GM18909 (cell line): Measurements from ENCODE around the gene ZNF546.
"Not testable (repeated sequence)": the region's sequence is repeated elsewhere in the genome, so short reads cannot be mapped to it uniquely, and the experiment has no call there.

ENCODE experiments used
- ATAC-seq: cut with Tn5 transposase; IDR thresholded peaks from one replicate; pipeline ENCODE4 v1.9.1; 2021; ENCODE audit warnings: mild to moderate bottlenecking; ENCODE audit not compliant: unreplicated experiment, poor library complexity

ZNF546 gene

DNA sequence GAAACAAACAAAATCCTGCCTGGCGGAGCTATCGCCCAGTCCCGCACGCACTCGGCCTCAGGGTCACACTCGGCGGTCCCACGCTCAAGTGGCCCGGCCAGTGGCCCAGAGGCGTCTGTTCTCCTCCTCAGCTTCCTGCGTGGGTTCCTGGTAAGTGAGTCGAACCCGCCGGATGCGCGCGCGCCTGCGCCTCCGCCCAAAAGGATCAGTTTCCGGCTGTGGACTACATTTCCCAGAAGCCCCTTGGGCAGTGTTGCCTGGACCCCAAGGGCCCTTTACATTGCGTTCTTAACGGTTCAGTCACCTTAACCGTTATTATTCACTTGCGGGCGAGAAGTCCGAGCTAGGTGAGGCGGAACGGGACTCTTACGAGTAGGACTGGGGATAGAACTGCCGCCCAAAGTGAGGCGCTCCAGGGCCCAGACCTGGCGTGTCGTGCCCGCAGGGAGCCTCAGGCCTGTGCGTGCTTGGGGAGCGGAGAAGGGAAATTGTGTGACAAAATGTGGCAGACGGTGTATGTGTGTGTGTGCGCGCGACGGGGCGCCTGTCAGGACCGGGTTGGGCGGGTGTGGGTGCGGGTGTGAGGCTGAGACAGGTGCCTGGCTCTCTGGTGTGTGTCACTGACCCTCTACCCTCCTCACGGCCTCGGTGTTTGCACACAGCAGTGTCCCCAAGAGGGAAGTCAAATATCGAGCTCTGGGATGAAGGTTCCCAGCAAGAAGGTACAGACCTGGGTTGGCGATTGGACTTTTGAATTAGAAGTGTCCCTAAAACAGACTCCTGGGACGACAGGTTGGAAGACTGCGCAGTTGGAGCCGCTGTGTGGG lies at the start of gene ZNF546:
TSS of gene ZNF546 (plus strand) at position 250 of the 827 bp plus-strand sequence. CDS start 1,267 bp downstream, outside the sequence.
- peak; percentile 84 for ATAC-seq

DNA sequence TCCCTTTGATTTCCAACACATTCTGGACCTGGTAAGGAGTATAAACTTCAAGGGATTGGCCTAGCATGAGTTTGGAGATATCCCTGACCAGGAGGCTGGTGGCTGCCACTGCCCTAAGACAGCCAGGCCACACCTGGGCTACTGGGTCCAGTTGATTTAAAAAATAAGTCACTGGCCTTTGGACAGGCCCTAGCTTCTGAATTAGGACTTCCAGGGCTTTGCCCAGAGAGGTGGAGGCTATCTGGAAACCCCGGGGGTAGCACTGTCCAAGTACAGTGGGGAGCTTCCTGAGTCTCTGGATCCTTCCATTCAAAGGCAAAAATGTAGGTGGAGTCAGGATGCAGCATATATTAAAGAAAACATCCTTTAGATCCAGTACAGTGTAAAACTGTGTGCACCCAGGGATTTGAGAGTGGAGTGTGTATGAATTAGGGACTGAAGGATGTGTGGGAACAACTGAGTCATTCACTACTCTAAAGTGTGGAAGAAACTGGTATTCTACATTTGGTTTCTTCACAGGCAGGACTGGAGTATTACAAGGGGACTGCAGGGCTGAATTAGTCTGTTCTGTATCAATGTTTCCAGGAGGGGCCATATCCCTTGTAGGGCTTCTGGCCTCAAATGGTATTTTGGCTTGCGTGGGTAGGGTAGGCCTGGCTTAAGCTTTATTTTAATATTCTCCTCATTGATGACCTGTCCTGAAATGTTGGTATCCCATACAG lies 47.7 kb upstream of the ZNF546 start:
- ATAC-seq: no peak

DNA sequence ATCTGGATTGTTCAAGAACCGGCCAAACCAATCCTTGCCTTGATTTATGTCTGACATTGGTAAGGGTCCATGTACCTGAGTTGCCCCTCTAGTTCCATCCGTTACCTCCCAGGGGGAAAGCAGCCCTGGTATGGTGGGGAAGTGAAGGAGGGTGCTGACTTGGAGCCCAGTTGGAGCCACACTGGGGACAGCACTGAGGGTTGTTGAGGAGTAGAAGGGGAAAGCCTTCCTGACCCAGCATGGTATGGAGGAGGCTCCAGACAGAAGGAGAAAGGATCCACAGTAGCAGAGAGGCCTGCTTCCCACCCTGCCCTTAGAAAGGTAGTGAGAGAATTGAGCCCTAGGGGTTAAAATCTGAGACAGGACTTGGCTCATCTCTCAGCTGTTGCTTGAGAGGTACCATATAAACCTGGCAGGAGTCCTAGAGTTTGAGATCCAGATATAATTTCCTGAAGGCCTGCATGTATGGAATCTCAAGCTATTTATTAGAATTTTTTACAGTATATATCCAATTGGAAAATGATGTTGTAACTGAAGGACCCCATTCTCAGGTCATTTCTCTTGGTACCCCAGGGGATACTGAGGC lies 45.7 kb upstream of the ZNF546 start:
- no peak for ATAC-seq

DNA sequence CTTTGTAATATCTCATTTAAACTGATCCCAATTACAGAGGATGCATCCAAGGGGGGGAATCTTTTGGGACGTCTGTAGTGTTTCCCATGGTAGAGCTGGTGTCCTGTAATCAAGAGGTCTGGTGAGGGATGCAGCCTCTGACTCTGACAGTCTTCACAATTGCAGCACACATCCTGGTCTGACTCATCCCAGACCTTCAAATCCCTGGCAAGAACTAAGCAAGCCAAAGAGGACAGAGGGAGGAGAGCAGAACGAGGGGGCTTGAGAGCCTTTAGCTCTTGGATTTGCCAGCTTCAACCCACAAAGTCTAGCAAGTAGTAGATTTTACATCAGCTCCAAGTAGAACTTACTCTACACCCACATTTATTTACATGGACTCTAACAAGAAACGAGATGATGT lies 45.2 kb upstream of the ZNF546 start:
- ATAC-seq: no peak

DNA sequence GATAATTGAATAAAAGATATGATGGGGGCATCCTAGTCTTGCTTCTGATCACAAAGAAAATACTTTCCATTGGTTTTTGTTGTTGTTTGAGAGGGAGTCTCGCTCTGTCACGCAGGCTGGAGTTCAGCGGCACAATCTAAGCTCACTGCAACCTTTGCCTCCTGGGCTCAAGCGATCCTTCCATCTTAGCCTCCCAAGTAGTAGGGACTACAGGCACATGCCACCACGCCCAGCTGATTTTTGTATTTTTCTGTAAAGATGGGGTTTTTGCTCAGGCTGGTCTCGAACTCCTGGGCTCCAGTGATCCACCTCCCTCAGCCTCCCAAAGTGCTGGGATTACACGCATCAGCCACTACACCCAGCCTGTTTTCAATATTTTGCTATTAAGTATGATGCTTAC lies 42.9 kb upstream of the ZNF546 start:
- no peak for ATAC-seq

DNA sequence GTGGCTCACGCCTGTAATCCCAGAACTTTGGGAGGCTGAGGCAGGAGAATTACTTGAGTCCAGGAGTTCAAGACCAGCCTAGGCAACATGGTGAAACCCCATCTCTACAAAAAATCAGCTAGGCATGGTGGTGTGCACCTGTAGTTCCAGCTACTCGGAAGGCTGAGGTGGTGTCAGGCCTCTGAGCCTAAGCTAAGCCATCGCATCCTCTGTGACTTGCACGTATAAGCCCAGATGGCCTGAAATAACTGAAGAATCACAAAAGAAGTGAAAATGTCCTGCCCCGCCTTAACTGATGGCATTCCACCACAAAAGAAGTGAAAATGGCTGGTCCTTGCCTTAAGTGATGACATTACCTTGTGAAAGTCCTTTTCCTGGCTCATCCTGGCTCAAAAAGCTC lies 39.0 kb upstream of the ZNF546 start:
- not testable (repeated sequence) for ATAC-seq

DNA sequence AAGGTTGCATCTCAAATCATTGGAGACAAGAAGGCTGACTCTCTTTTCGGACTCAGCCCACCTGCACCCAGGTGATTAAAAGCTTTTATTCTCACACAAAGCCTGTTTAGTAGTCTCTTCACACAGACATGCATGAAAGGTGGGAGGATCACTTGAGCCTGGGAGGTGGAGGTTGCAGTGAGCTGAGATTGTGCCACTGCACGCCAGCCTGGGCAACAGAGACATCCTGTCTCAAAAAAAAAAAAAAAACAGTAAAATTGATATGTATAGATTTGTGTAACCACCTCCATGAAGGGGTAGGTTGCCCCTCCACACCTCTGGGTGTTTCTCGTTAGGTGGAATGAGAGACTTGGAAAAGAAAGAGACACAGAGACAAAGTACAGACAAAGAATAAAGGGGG lies 37.9 kb upstream of the ZNF546 start:
- not testable (repeated sequence) for ATAC-seq

DNA sequence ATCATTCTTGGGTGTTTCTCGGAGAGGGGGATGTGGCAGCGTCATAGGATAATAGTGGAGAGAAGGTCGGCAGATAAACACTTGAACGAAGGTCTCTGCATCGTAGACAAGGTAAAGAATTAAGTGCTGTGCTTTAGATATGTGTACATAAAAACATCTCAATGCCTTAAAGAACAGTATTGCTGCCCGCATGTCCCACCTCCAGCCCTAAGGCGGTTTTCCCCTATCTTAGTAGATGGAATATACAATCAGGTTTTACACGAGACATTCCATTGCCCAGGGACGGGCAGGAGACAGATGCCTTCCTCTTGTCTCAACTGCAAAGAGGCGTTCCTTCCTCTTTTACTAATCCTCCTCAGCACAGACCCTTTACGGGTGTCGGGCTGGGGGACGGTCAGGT lies 37.5 kb upstream of the ZNF546 start:
- not testable (repeated sequence) for ATAC-seq

DNA sequence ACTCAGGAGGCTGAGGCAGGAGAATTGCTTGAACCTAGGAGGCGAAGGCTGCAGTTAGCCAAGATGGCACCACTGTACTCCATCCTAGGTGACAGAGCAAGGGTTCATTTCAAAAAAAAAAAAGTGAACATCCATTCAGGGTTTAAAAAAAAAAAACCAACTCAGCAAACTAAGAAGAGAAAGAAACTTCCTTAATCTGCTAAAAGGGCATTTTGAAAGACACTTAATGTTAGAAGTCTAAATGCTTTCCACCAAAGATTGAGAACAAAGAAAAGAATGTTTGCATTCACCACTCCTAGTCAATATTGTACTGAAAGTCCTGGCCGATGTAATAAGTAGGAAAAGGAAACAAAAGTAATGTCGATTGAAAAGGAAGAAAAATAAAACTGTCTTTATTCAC lies 33.0 kb upstream of the ZNF546 start:
- ATAC-seq: no peak

DNA sequence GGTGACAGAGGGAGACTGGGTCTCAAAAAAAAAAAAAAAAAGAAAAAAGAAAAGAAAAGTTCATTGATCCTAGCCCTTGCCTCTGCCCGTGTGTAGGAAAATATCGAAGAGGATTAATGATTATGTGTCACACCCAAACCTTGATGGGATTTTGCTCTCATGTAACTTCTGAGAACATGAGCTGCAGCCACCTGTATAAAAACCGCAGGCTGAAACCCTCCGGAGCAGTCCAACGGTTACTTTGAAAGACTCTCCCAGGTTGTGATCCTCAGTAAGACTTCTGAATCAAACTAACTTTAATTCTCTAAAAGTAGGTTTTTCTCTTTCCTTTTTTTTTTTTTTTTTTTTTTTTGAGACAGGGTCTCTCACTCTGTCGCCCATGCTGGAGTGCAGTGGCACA lies 30.2 kb upstream of the ZNF546 start:
- ATAC-seq: no peak

DNA sequence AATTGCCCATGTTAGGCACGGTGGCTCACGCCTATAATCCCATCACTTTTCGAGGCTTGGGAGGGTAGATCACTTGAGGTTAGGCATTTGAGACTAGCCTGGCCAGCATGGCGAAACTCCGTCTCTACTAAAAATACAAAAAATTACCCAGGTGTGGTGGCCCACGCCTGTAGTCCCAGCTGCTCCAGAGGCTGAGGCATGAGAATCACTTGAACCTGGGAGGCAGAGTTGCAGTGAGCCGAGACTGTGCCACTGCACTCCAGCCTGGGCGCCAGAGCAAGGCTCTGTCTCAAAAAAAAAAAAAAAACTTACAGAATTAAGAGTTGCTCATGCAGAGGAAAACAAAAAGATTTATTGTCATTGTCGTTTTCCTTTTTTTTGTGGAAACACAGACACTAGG lies 29.3 kb upstream of the ZNF546 start:
- no peak for ATAC-seq

DNA sequence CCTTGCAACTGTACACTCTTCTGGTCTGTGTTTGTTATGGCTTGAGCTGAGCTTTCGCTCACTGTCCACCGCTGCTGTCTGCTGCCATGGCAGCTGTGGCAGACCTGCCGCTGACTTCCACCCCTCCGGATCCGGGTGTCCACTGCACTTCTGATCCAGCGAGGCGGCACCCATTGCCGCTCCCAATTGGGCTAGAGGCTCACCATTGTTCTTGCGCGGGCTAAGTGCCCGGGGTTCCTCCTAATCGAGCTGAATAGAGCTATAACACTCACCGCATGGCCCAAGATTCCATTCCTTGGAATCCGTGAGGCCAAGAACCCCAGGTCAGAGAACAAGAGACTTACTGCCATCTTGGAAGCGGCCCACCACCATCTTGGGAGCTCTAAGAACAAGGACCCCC lies 28.1 kb upstream of the ZNF546 start:
- no peak for ATAC-seq

DNA sequence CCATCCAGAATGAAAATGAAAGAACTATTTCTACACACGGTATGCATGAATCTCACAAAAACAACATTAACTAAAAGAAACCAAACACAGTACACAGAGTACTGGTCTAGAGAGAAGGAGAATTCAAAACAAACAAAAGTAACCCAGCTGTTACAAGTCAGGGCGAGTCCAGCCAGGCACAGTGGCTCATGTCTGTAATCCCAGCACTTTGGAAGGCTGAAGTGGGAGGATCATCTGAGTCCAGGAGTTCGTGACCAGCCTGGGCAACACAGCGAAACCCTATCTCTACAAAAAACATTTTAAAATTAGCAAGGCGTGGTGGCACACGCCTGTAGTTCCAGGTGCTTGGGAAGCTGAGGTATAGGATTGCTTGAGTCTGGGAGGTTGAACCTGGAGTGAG lies 27.6 kb upstream of the ZNF546 start:
- ATAC-seq: no peak

DNA sequence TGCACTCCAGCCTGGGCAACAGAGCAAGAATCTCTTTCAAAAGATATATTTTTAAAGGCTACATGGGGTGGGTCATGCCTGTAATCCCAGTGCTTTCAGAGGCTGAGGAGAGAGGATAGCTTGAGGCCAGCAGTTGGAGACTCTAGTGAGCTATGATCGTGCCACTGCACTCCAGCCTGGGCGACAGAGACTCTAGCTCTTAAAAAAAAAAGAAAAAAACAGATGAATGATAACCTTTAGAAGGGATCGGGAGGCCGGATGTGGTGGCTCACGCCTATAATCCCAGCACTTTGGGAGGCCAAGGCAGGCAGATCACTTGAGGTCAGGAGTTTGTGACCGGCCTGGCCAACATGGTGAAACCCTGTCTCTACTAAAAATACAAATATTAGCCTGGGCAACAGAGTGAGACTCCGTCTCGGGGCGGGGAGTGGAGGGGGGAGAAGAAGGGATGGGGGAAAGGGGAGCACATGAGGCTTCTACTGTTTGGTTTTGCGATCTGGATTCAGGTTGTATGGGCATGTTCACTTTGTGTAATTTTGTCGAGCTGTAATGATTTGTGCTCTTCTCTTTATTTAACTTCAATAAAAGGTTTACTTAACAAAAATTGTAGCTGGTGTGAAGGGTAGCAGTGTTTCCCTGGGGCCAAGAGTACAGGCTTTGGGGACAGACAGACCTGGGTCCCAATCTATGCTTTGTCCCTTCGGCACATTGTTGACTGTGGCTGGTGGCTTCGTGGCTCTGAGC lies 27.0 kb upstream of the ZNF546 start:
- ATAC-seq: no peak

DNA sequence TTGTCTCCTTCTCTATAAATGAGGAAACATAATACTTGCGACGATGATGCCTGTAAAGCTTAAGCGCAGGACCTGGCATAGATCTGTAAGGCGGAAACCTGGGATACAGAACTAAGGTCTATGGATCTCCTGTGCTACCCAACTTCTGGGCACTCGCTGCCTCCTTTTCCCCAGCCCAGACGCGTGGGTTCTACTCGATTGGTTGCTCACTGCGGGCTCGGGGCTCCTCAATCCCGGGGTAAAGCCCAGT lies 26.5 kb upstream of the ZNF546 start:
- ATAC-seq: no peak

DNA sequence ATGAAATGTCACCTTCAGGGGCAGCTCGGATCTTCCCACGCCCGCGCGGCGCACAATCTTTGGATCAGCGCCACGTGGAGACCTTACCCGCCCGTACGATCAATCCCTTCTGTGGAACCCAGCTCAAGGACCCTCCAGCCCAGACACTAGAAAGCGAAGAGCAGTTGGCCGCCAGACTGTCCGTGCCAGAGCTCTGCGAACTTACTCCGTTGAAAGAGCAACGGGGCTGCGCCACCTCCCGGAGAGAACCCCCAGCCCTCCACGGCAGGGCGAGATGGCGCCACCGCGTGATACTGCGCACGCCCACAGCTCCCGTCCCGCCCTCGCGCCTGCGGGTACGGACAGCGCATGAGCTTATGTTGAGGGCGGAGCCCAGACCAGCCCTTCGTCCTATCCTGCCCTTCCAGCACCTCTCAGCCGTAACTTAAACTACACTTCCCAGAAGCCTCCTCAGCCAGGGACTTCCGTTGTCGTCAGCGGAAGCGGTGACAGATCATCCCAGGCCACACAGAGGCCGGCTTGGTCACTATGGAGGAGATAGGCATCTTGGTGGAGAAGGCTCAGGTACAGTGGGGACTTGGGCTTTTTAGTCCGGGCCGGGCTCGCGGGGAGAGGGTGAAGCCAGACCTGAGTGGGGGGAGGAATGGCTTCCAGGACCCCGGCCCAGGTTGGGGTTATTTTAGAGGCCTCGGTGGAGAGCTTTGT lies 26.0 kb upstream of the ZNF546 start, which contains the start of gene PSMC4:
TSS of gene PSMC4 (plus strand) at position 491 of the 705 bp plus-strand sequence. CDS start at position 529, 38 bp downstream.
- ATAC-seq: peak; percentile 95

DNA sequence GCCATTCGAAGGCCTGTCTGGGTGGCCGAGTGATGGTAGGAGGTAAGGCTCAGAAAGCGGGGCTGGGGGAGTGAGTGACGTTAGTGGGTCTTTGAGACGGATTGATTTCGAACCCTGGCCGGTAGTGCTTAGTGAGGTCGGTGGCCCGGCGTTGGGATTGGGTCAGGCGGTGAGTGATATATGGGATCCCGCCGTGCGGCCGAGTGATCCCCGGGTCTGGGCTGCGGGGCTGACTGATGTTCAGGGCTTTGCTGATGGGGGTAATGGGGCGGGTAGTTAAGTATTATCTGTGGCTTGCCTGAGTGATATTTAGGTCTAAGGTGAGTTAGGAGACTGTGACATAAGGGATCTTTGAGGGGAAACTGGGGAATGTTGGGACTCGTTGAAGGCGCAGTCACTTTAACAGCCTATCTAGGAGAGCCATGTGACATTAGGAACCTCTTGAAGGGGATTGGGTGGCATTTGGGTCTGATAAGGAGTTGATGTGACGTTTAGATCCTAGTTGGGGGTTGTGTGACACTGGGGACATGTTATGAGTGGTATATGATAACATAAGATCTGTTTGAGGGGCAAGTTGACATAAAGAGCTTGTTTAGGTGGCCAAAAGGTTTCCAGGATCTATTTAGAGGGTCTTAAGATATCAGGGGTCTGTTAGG lies 25.4 kb upstream of the ZNF546 start:
- no peak for ATAC-seq

DNA sequence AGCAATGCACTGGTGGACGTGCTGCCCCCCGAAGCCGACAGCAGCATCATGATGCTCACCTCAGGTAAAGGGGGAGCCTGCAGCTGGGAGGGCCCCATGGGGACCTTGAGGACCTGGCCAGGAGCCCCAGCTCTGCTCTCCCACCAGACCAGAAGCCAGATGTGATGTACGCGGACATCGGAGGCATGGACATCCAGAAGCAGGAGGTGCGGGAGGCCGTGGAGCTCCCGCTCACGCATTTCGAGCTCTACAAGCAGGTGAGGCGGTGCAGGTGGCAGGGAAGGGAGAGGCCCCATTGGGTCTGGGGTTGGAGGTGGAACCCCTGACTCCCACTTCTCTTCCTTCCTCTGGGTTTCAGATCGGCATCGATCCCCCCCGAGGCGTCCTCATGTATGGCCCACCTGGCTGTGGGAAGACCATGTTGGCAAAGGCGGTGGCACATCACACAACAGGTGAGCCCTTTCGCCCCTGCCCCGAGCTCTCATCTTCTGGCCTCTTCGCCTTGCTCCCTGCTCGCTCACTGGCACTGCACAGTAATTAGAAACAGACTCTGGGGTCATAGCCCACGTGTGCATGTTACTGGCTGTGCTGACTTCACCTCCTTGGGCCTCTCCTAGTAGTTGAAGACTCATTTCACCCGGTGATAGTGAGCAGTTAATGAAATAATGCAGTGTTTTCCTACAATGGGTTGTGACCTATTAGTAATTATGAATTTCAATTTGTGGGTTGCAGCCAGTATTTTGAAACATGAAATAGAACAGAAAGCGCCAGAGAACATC lies 22.3 kb upstream of the ZNF546 start:
- ATAC-seq: no peak

DNA sequence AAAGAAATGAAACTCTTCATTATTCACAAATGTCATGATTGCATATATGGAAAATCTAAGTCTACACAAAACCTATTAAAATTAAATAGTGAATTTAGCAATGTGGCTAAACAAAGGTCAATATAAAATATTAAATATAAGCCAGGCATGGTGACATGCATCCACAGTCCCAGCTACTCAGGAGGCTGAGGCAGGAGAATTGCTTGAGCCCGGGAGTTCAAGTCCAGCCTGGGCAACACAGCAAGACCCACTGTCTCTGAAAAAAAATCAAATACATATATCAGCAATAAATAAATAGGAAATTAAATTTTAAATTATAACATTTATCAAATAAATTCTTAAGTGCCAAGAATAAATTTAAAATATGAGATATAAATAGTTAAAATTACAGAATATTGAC lies 14.0 kb upstream of the ZNF546 start:
- no peak for ATAC-seq
